Gastroesophageal sphincter (tissue), 3 donors: Measurements from ENCODE around the gene LGI1.

ENCODE experiments used
- CTCF ChIP-seq, 4 experiments: fragments of 200-600 bp in 2 of 4; fragments of 450-650 bp in 2 of 4; sonication (generic) in 1 of 4; IDR thresholded peaks; one replicate each; pipeline ENCODE4 v1.5.1; 2017 to 2019; ENCODE audit warnings: antibody characterized with exemption in 4 of 4, mild to moderate bottlenecking in 2 of 4, moderate library complexity in 2 of 4
- EP300 ChIP-seq: sonication (generic); formaldehyde crosslinking; IDR thresholded peaks from one replicate; pipeline ENCODE4 v1.6.1; 2017; ENCODE audit warnings: antibody characterized with exemption, mild to moderate bottlenecking
- POLR2A ChIP-seq, 2 donors: fragments of 450-650 bp; IDR thresholded peaks; one replicate each; pipeline ENCODE4 v1.6.1; 2017; ENCODE audit warnings: antibody characterized with exemption in 2 of 2, mild to moderate bottlenecking in 2 of 2, moderate library complexity in 1 of 2
- POLR2AphosphoS5 ChIP-seq: sonication (generic); formaldehyde crosslinking; IDR thresholded peaks from one replicate; pipeline ENCODE4 v1.6.1; 2017; ENCODE audit warnings: antibody characterized with exemption

- TF ChIP-seq CTCF (IDR thresholded peaks at IDR 0.05) (no peak), POLR2A (IDR thresholded peaks at IDR 0.05) (no peak), EP300 (no peak), POLR2AphosphoS5 (no peak)
Measured at GRCh38 chr10:93771354-93771753, 13.6 kb downstream of the LGI1 start.
